ENCODE data around the gene CENPH. TPM values are rescaled to one million over a fixed set of nuclear protein-coding genes. Genes with fewer than 3 reads are reported as not detected.

CENPH gene
- total RNA-seq, 1 donor = 4.7 TPM

GRCh38 chr5:69148981-69149675 lies 40.3 kb upstream of the CENPH start:
- Histone ChIP-seq H3K4me2 (ENCODE audit: insufficient read depth, low read length) (no peak overlapping the region), H3K36me3 (ENCODE audit: insufficient read depth, low read length) (no peaks in the 10 kb centered on the region), H3K4me1 (ENCODE audit: insufficient read depth, low read length) (no peaks in the 10 kb centered on the region), H3K27ac (ENCODE audit: low read depth, low read length) (no peak overlapping the region), H3K4me3 (ENCODE audit: insufficient read depth, low read length) (no peak overlapping the region), H2AFZ (ENCODE audit: low read length) (no peak overlapping the region), H3K79me2 (ENCODE audit: insufficient read depth, low read length) (no peaks in the 10 kb centered on the region), H4K20me1 (ENCODE audit: insufficient read depth, low read length) (no peaks in the 10 kb centered on the region), H3K9me3 (ENCODE audit: low read depth, low read length) (no peaks in the 10 kb centered on the region), H3K27me3 (ENCODE audit: insufficient read depth, low read length) (no peaks in the 10 kb centered on the region)
- no peak for TF ChIP-seq CTCF (IDR thresholded peaks at IDR 0.05; ENCODE audit: extremely low read depth, low read depth, low read length)
- DNase-seq (ENCODE audit: insufficient read length, low spot score, missing footprints) = no peak

- no peaks in the 10 kb centered on the region for H3K79me2 ChIP-seq (ENCODE audit: insufficient read depth, low read length)
- no peak for DNase-seq (ENCODE audit: insufficient read length, low spot score, missing footprints)
- H3K27ac ChIP-seq (ENCODE audit: low read depth, low read length) = no peak overlapping the region
- no peak for TF ChIP-seq CTCF (IDR thresholded peaks at IDR 0.05; ENCODE audit: extremely low read depth, low read depth, low read length)
- H3K4me2 ChIP-seq (ENCODE audit: insufficient read depth, low read length) = no peak overlapping the region
- H4K20me1 ChIP-seq (ENCODE audit: insufficient read depth, low read length) = no peaks in the 10 kb centered on the region
- H2AFZ ChIP-seq (ENCODE audit: low read length) = no peak overlapping the region
- no peaks in the 10 kb centered on the region for H3K4me1 ChIP-seq (ENCODE audit: insufficient read depth, low read length)
- no peaks in the 10 kb centered on the region for H3K36me3 ChIP-seq (ENCODE audit: insufficient read depth, low read length)
- H3K27me3 ChIP-seq (ENCODE audit: insufficient read depth, low read length) = no peaks in the 10 kb centered on the region
- no peak overlapping the region for H3K4me3 ChIP-seq (ENCODE audit: insufficient read depth, low read length)
- H3K9me3 ChIP-seq (ENCODE audit: low read depth, low read length) = no peaks in the 10 kb centered on the region
Observed at GRCh38 chr5:69149676-69150010, 39.7 kb upstream of the CENPH start.

GRCh38 chr5:69152731-69153130 lies 36.7 kb upstream of the CENPH start:
- no peak for DNase-seq (ENCODE audit: insufficient read length, low spot score, missing footprints)
- Histone ChIP-seq H4K20me1 (ENCODE audit: insufficient read depth, low read length) (no peaks in the 10 kb centered on the region), H3K4me1 (ENCODE audit: insufficient read depth, low read length) (no peaks in the 10 kb centered on the region), H3K36me3 (ENCODE audit: insufficient read depth, low read length) (no peaks in the 10 kb centered on the region), H3K9me3 (ENCODE audit: low read depth, low read length) (no peaks in the 10 kb centered on the region), H3K4me3 (ENCODE audit: insufficient read depth, low read length) (no peak overlapping the region), H3K27me3 (ENCODE audit: insufficient read depth, low read length) (no peaks in the 10 kb centered on the region), H3K4me2 (ENCODE audit: insufficient read depth, low read length) (no peak overlapping the region), H3K27ac (ENCODE audit: low read depth, low read length) (no peak overlapping the region), H2AFZ (ENCODE audit: low read length) (no peak overlapping the region), H3K79me2 (ENCODE audit: insufficient read depth, low read length) (no peaks in the 10 kb centered on the region)
- no peak for TF ChIP-seq CTCF (IDR thresholded peaks at IDR 0.05; ENCODE audit: extremely low read depth, low read depth, low read length)

GRCh38 chr5:69156456-69156855 lies 32.9 kb upstream of the CENPH start:
- no peak overlapping the region for H2AFZ ChIP-seq (ENCODE audit: low read length)

More at GRCh38 chr5:69156456-69156855, 32.9 kb upstream of the CENPH start:
- no peak overlapping the region for H3K4me2 ChIP-seq (ENCODE audit: insufficient read depth, low read length)
- H3K27ac ChIP-seq (ENCODE audit: low read depth, low read length) = no peak overlapping the region
- no peaks in the 10 kb centered on the region for H3K9me3 ChIP-seq (ENCODE audit: low read depth, low read length)
- no peaks in the 10 kb centered on the region for H4K20me1 ChIP-seq (ENCODE audit: insufficient read depth, low read length)
- no peak overlapping the region for H3K4me3 ChIP-seq (ENCODE audit: insufficient read depth, low read length)
- no peak for DNase-seq (ENCODE audit: insufficient read length, low spot score, missing footprints)
- H3K79me2 ChIP-seq (ENCODE audit: insufficient read depth, low read length) = no peaks in the 10 kb centered on the region
- H3K27me3 ChIP-seq (ENCODE audit: insufficient read depth, low read length) = no peaks in the 10 kb centered on the region
- TF ChIP-seq CTCF (IDR thresholded peaks at IDR 0.05; ENCODE audit: extremely low read depth, low read depth, low read length) = no peak
- H3K36me3 ChIP-seq (ENCODE audit: insufficient read depth, low read length) = no peaks in the 10 kb centered on the region
- H3K4me1 ChIP-seq (ENCODE audit: insufficient read depth, low read length) = no peaks in the 10 kb centered on the region
